WTC11 (cell line): ENCODE results near the gene MPC1. TPM values are rescaled to one million over a fixed set of nuclear protein-coding genes. Genes with fewer than 3 reads are reported as not detected.

ENCODE experiments used
- ATAC-seq: fragments of 200-7000 bp; cut with Tn5 transposase; 2 replicates; pipeline ENCODE4 v1.10.0; 2021; ENCODE audit warnings: mild to moderate bottlenecking, moderate library complexity
- CTCF ChIA-PET: fragments of 300-600 bp; sonication (Branson Sonifier 250); formaldehyde crosslinking; loops from one replicate; lab custom pipeline; 2021; ENCODE audit warnings: antibody characterized with exemption; lab: Charles Lee
- POLR2A ChIA-PET: fragments of 350-600 bp; sonication (Branson Sonifier 250); formaldehyde crosslinking; loops from one replicate; lab custom pipeline; 2021; ENCODE audit warnings: antibody characterized with exemption; lab: Charles Lee
- DNase-seq: peaks from one replicate; pipeline ENCODE4 v3.0.0; 2021; ENCODE audit warnings: low spot score
- H3K27ac Mint-ChIP-seq: 2 replicates; pipeline ENCODE4 v1.8.0; 2021; ENCODE audit warnings: mixed read lengths
- H3K27me3 Mint-ChIP-seq: 2 replicates; pipeline ENCODE4 v1.8.0; 2021; ENCODE audit warnings: low read depth, mild to moderate bottlenecking, moderate library complexity, mixed read lengths
- H3K36me3 Mint-ChIP-seq: 2 replicates; pipeline ENCODE4 v1.8.0; 2021; ENCODE audit warnings: mixed read lengths
- H3K4me1 Mint-ChIP-seq: 2 replicates; pipeline ENCODE4 v1.8.0; 2022; ENCODE audit warnings: mixed read lengths
- H3K4me3 Mint-ChIP-seq: 2 replicates; pipeline ENCODE4 v1.8.0; 2021; ENCODE audit warnings: mild to moderate bottlenecking, moderate library complexity, mixed read lengths
- H3K9me3 Mint-ChIP-seq: 2 replicates; pipeline ENCODE4 v1.8.0; 2021; ENCODE audit warnings: mixed read lengths
- CDX4 ChIP-seq: fragments of 250-450 bp; sonication (Bioruptor Pico); IDR thresholded peaks from 2 replicates; pipeline ENCODE4 v1.9.0; 2021; ENCODE audit warnings: moderate library complexity, mild to moderate bottlenecking, inconsistent platforms, borderline replicate concordance
- ELF4 ChIP-seq: sonication (generic); formaldehyde crosslinking; IDR thresholded peaks from 2 replicates; pipeline ENCODE4 v1.8.1; 2022; ENCODE audit warnings: low read depth, mild to moderate bottlenecking, moderate library complexity, missing genetic modification reagents
- EMX1 ChIP-seq: fragments of 250-450 bp; sonication (Bioruptor Pico); IDR thresholded peaks from 2 replicates; pipeline ENCODE4 v1.8.0; 2021; ENCODE audit warnings: mild to moderate bottlenecking
- ETV6 ChIP-seq: sonication (generic); formaldehyde crosslinking; IDR thresholded peaks from 2 replicates; pipeline ENCODE4 v1.8.1; 2022; ENCODE audit warnings: mild to moderate bottlenecking, missing genetic modification reagents
- GABPB1 ChIP-seq: sonication (generic); formaldehyde crosslinking; IDR thresholded peaks from 2 replicates; pipeline ENCODE4 v1.8.1; 2023; ENCODE audit warnings: mild to moderate bottlenecking, missing genetic modification reagents
- GTF2I ChIP-seq: fragments of 250-450 bp; sonication (Bioruptor Pico); conservative IDR thresholded peaks from 2 replicates; pipeline ENCODE4 v1.4.0; 2021; ENCODE audit warnings: mild to moderate bottlenecking
- IRF2 ChIP-seq: sonication (generic); formaldehyde crosslinking; IDR thresholded peaks from 2 replicates; pipeline ENCODE4 v1.8.0; 2022; ENCODE audit warnings: low read depth, missing genetic modification reagents, borderline replicate concordance
- JUN ChIP-seq: sonication (generic); formaldehyde crosslinking; IDR thresholded peaks from 2 replicates; pipeline ENCODE4 v1.8.0; 2023; ENCODE audit warnings: mild to moderate bottlenecking, missing genetic modification reagents
- RORB ChIP-seq: fragments of 250-450 bp; sonication (Bioruptor Pico); IDR thresholded peaks from 2 replicates; pipeline ENCODE4 v1.9.0; 2021; ENCODE audit warnings: mild to moderate bottlenecking
- TEAD1 ChIP-seq: sonication (generic); formaldehyde crosslinking; IDR thresholded peaks from 2 replicates; pipeline ENCODE4 v1.8.0; 2022; ENCODE audit warnings: mild to moderate bottlenecking, missing genetic modification reagents
- TEAD4 ChIP-seq: sonication (generic); formaldehyde crosslinking; IDR thresholded peaks from 2 replicates; pipeline ENCODE4 v1.8.0; 2022; ENCODE audit warnings: mild to moderate bottlenecking, missing genetic modification reagents
- ZBTB43 ChIP-seq: sonication (generic); formaldehyde crosslinking; IDR thresholded peaks from 2 replicates; pipeline ENCODE4 v1.8.1; 2023; ENCODE audit warnings: mild to moderate bottlenecking, missing genetic modification reagents
- ZNF219 ChIP-seq: sonication (generic); formaldehyde crosslinking; IDR thresholded peaks from 2 replicates; pipeline ENCODE4 v1.8.0; 2023; ENCODE audit warnings: missing genetic modification reagents, mild to moderate bottlenecking, borderline replicate concordance
- ZNF512 ChIP-seq: sonication (generic); formaldehyde crosslinking; IDR thresholded peaks from 2 replicates; pipeline ENCODE4 v1.8.1; 2022; ENCODE audit warnings: missing genetic modification reagents, borderline replicate concordance
- ZNF671 ChIP-seq: fragments of 250-450 bp; sonication (Bioruptor Pico); IDR thresholded peaks from 2 replicates; pipeline ENCODE4 v1.8.0; 2021; ENCODE audit warnings: mild to moderate bottlenecking
- total RNA-seq: library from RNA; stranded (reverse); gene quantifications from 3 replicates; pipeline ENCODE4 v1.2.3, GENCODE V29; 2021
- TF ChIP-seq, protein P1 (sequence below): sonication (generic); formaldehyde crosslinking; IDR thresholded peaks from 2 replicates; pipeline ENCODE4 v1.8.0; 2022; ENCODE audit warnings: mild to moderate bottlenecking, missing genetic modification reagents
- TF ChIP-seq, protein P2 (sequence below): sonication (generic); formaldehyde crosslinking; IDR thresholded peaks from 2 replicates; pipeline ENCODE4 v1.8.1; 2023; ENCODE audit warnings: mild to moderate bottlenecking, missing genetic modification reagents

The MPC1 gene
- total RNA-seq, 1 experiment from 2014 or later, result 10.7 TPM

DNA sequence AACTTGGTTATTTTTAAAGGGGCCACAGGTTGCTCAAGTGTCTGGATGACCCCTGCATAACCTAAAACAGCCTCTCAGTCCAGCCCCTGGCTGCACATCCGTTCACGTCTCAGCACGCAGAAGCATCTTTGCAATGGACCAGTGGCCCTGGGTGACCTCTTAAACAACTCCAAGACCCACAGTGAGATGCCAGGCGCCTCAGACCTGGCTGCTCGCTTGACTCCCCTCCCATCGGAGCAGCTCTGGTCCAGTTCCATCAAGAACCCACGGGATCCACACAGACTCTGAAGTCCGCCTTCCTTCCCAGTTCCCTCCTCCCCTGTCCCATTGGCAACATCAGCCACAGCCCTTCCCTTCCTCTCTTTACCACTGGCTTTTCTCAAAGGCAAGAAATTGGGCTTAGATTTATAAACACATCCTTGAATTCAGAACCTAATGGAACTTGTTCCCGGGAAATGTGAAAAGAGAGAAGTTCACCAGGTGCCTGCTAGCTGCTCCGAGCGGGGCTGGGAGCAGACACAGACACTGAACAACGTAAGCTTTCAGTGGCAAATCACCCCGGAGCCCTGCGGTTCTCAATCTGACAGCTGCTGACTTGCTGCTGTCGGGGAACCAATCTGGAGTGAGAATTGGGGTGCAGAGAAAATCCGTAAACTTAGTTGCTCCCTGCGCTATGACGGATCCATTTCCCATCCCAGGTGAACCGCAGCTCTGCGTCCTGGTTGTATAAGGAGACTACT lies 39.6 kb upstream of the MPC1 start:
- Mint-ChIP-seq H3K4me1 (peaks cover 6% of the 10 kb centered on the region; the same call in 1 of the 2 replicates), H3K36me3 (peaks cover 26% of the 10 kb centered on the region), H3K9me3 (no peaks in the 10 kb centered on the region), H3K27ac (no peak overlapping the region), H3K27me3 (no peaks in the 10 kb centered on the region), H3K4me3 (no peak overlapping the region)
- DNase-seq, result no peak
- CTCF ChIA-PET, result interaction anchor here (1.2 kb wide), 1 partner anchor 34 kb away, joined by 3 read pairs; no protein-coding TSS in a partner anchor
- ATAC-seq, result no peak
- no peak for TF ChIP-seq EMX1 (CRISPR knock-in tag)
- TF ChIP-seq, protein P1, sequence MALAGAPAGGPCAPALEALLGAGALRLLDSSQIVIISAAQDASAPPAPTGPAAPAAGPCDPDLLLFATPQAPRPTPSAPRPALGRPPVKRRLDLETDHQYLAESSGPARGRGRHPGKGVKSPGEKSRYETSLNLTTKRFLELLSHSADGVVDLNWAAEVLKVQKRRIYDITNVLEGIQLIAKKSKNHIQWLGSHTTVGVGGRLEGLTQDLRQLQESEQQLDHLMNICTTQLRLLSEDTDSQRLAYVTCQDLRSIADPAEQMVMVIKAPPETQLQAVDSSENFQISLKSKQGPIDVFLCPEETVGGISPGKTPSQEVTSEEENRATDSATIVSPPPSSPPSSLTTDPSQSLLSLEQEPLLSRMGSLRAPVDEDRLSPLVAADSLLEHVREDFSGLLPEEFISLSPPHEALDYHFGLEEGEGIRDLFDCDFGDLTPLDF (CRISPR knock-in tag), result no peak
- POLR2A ChIA-PET, result no interaction called here

GRCh38 chr6:166420351-166420750 lies 37.6 kb upstream of the MPC1 start:
- no peaks in the 10 kb centered on the region for H3K27me3 Mint-ChIP-seq
- peaks cover 46% of the 10 kb centered on the region for H3K36me3 Mint-ChIP-seq
- CTCF ChIA-PET, result no interaction called here
- peaks cover 16% of the 10 kb centered on the region for H3K9me3 Mint-ChIP-seq
- DNase-seq (no peak), ATAC-seq (no peak)
- peaks cover 6% of the 10 kb centered on the region; the same call in 1 of the 2 replicates for H3K4me1 Mint-ChIP-seq
- peak; percentile 64; the same call in 1 of the 2 replicates for TF ChIP-seq GABPB1 (CRISPR knock-in tag)
- no peak for TF ChIP-seq TEAD1 (CRISPR knock-in tag)
- H3K27ac Mint-ChIP-seq, result no peak overlapping the region
- no peak overlapping the region for H3K4me3 Mint-ChIP-seq
- POLR2A ChIA-PET, result no interaction called here

DNA sequence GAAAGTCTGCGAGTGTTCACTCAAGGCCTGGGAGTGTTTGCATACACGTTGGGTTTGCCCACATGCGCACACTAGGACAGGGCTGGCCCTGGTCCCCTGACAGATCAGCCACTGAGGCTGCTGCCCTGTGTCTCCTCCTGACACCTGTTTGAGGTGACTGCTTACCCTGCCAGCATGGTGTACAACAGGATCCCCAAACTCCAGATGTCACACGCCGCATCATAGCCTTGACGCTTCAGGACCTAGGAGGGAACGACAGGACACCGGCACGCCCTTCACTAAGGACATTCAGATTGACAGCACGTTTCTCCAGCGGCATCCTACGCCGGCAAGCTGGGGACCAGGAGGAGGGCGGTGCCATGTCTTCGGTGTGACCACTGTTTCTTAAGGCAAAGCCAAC lies 37.0 kb upstream of the MPC1 start:
- Mint-ChIP-seq H3K27me3 (no peaks in the 10 kb centered on the region), H3K4me1 (peaks cover 6% of the 10 kb centered on the region; the same call in 1 of the 2 replicates), H3K36me3 (peaks cover 50% of the 10 kb centered on the region), H3K4me3 (no peak overlapping the region), H3K27ac (no peak overlapping the region), H3K9me3 (peaks cover 16% of the 10 kb centered on the region)
- DNase-seq (no peak), ATAC-seq (no peak)
- ChIA-PET POLR2A (no interaction called here), CTCF (no interaction called here)
- no peak for TF ChIP-seq ZNF512 (CRISPR knock-in tag)
- no peak for TF ChIP-seq IRF2
- no peak for TF ChIP-seq JUN (CRISPR knock-in tag)
- TF ChIP-seq ZNF671 (CRISPR knock-in tag), result no peak
- no peak for TF ChIP-seq ZBTB43 (CRISPR knock-in tag)
- no peak for TF ChIP-seq CDX4 (CRISPR knock-in tag)
- TF ChIP-seq ELF4 (CRISPR knock-in tag), result no peak
- TF ChIP-seq, protein P2, sequence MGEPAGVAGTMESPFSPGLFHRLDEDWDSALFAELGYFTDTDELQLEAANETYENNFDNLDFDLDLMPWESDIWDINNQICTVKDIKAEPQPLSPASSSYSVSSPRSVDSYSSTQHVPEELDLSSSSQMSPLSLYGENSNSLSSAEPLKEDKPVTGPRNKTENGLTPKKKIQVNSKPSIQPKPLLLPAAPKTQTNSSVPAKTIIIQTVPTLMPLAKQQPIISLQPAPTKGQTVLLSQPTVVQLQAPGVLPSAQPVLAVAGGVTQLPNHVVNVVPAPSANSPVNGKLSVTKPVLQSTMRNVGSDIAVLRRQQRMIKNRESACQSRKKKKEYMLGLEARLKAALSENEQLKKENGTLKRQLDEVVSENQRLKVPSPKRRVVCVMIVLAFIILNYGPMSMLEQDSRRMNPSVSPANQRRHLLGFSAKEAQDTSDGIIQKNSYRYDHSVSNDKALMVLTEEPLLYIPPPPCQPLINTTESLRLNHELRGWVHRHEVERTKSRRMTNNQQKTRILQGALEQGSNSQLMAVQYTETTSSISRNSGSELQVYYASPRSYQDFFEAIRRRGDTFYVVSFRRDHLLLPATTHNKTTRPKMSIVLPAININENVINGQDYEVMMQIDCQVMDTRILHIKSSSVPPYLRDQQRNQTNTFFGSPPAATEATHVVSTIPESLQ (CRISPR knock-in tag), result no peak
- TF ChIP-seq ETV6, result no peak
- TF ChIP-seq RORB (CRISPR knock-in tag), result no peak
- TF ChIP-seq TEAD4, result no peak
- TF ChIP-seq ZNF219 (CRISPR knock-in tag), result no peak
- TF ChIP-seq GTF2I (CRISPR knock-in tag), result no peak
